GM12864 (cell line): ENCODE measurements around the gene PAXIP1.

ENCODE experiments used
- DNase-seq: peaks from one replicate; pipeline ENCODE4 v3.0.0-alpha.2; 2011; ENCODE audit warnings: low read depth
- H3K4me3 ChIP-seq: 2 replicates; pipeline ENCODE4 v1.5.1; 2011; ENCODE audit warnings: mild to moderate bottlenecking, low read depth, low read length, control low read depth
- TF ChIP-seq, protein P1 (sequence below): IDR thresholded peaks from 2 replicates; pipeline ENCODE4 v1.5.1; 2011; ENCODE audit warnings: low read depth, mild to moderate bottlenecking, moderate library complexity, low read length, control low read depth, inconsistent platforms; ENCODE audit errors: missing control alignments

Gene PAXIP1

DNA sequence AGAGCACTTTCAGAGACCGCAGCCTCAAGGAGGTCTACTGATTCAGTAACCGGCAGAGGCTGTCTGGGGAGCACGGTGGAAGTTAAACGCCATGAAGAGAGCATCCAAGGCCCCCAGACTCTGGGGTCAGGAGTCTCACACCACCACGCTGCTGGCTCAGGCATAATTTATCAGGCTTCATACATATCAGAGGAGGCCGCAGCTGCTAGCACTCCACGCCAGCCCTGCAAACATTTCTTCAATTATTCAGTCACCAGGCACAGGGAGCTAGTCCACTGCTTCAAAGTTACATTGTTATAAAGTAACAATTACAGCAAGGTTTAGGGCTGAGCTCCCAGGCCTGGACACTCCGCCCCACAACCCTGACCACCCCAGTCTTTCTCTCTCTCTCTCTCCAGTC, 97.8 kb downstream of the PAXIP1 start:
- no peak overlapping the region for H3K4me3 ChIP-seq
- TF ChIP-seq, protein P1, sequence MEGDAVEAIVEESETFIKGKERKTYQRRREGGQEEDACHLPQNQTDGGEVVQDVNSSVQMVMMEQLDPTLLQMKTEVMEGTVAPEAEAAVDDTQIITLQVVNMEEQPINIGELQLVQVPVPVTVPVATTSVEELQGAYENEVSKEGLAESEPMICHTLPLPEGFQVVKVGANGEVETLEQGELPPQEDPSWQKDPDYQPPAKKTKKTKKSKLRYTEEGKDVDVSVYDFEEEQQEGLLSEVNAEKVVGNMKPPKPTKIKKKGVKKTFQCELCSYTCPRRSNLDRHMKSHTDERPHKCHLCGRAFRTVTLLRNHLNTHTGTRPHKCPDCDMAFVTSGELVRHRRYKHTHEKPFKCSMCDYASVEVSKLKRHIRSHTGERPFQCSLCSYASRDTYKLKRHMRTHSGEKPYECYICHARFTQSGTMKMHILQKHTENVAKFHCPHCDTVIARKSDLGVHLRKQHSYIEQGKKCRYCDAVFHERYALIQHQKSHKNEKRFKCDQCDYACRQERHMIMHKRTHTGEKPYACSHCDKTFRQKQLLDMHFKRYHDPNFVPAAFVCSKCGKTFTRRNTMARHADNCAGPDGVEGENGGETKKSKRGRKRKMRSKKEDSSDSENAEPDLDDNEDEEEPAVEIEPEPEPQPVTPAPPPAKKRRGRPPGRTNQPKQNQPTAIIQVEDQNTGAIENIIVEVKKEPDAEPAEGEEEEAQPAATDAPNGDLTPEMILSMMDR, result no peak
- DNase-seq, result no peak

DNA sequence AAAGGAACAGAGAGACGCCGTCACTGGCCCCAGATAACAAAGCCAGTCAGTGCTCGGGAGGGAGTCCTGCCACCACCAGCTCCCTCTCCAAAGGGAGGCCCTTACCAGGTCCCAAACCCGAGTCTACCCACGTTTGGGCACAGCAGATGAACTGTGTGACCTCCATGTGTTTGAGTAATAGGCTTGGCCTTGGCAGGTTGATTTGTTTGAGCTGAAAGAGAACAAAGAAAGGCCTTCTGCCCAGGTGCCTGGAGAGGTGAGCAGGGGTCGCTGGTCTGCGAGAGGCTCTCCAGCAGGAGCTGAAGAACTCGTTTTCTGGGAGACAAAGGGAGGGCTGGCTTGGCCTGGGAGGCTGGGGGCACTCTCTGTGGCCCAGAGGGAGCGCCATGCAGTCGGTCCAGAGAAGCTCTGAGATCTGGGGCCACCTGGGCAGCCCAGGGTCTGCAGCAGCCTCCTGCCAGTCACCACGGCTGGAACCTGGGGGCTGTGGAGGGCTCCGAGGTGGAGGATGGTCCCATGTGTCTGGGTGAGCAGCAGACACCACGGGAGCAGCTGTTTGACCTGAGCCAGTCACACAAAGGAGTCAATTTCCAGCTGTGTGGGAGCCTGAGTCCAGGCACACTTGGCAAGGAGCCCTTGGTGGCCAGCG, 99.7 kb downstream of the PAXIP1 start:
- no peak overlapping the region for H3K4me3 ChIP-seq
- TF ChIP-seq, protein P1, result no peak
- no peak for DNase-seq

DNA sequence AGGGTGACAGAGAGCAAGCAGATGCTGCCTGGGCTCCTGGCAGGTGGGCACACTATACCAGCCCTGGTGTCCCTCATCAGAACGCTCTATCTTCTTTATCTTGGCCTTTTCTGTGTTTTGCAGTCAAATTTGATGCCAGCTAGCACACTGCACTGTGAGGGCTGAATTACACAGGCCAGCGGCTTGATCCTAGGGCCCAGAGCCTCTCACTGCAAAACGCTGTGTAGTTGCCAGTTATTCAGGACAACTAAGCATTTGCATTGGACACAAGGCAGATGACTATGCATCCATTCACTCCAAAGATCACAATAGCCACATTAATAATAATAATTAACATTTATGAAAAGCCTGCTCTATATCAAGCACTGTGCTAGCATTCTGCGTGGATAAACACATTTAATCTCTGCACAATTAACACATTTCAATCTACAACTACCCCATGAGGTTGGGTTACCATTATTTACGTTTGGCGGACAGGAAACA, 100.3 kb downstream of the PAXIP1 start:
- no peak for DNase-seq

DNA sequence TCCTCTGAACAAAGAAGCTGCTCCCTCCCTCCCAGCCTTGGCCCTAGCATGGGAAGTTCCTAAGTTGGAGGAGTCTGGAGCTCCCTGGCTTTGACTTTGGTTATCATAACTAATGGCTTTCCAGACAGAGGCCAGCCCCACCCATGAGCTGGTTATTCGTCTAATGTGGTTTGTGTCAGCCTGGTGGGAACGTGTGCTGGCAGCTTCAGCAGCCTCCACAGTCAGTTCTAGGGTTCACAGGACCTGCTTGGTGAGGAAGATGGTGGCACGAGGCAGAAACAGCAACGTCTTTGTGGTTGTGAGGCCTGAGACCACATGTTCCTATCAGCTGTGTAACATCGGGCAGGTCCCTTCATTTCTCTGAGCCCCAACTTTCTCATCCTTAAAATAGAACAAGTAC, 103.1 kb downstream of the PAXIP1 start:
- TF ChIP-seq, protein P1, result no peak
- DNase-seq, result no peak
- H3K4me3 ChIP-seq, result no peak overlapping the region

More for the DNA sequence above, 100.3 kb downstream of the PAXIP1 start:
- TF ChIP-seq, protein P1, result no peak
- no peak overlapping the region for H3K4me3 ChIP-seq

DNA sequence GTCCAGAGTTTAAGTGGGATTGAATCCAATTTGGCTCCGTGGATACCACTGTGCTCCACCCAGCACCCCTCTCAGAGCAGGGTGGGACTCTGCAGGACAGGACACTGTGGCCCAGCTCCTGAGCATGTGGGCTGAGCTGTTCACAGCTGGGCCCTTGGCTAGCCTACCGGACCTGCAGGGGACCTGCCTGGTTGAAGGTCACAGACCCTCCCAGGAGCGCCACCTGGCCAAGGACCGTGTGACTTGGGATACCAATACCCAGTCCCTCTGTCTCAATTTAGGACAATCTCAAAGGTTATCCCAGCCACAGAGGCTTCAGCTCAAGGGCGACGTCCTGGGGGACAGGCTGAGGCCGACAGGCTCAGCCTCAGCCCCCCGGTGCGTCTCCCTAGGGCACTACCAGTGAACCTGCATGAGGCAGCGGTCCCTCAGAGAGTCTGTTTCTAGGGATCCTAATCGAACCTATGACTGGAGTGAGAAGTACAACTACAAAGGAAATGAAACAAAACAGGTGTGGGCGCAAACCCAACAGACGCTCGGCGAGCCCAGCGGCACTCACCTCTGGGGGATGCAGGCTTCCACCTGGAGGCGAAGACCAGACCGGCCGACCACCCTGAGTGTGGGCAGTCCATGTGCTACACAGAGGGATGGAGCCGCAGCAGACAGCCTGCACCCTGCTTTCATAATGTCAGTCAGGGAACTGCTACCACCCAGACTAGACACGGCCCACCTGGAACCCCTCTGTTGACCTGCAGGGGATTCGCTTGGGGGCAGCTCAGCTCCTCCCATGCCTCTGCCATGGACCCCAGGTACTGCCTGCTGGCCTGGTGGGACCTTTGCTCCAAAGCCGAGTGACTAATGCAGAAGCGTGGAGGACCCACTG, 103.7 kb downstream of the PAXIP1 start:
- H3K4me3 ChIP-seq, result no peak overlapping the region
- no peak for DNase-seq
- TF ChIP-seq, protein P1, result no peak

DNA sequence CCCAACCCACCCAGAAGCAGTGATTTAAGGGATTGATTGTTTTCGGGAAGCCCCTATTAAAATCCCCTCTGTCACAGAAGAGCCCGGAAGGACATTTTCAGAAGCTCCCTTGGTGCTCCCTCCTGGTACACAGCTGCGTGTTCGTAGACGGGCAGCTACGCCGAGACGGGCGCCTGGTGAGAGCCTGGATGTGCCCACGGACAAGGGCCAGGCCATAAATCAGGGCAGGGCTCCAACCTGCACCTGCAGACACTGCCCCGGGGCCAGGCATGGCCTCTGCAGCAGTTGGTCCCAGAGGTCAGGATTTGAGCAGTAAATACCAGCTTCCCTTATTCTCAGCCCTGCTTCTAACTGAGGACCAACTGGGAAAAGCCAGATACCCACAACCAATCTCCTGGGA, 106.8 kb downstream of the PAXIP1 start:
- no peak overlapping the region for H3K4me3 ChIP-seq
- no peak for DNase-seq
- TF ChIP-seq, protein P1, result no peak
